Common myeloid progenitor, CD34-positive (primary cell): Measurements from ENCODE around the gene USP17L30. TPM values are rescaled to one million over a fixed set of nuclear protein-coding genes. Genes with fewer than 3 reads are reported as not detected.
"Not testable (repeated sequence)": the region's sequence is repeated elsewhere in the genome, so short reads cannot be mapped to it uniquely, and the experiment has no call there.

Source experiments
- CTCF ChIA-PET: fragments of 350-600 bp; sonication (Branson Sonifier 250); formaldehyde crosslinking; loops from one replicate; lab custom pipeline; 2021; ENCODE audit warnings: antibody characterized with exemption; lab: Charles Lee
- POLR2A ChIA-PET: fragments of 350-600 bp; sonication (Branson Sonifier 250); formaldehyde crosslinking; loops from one replicate; lab custom pipeline; 2021; ENCODE audit warnings: antibody characterized with exemption; lab: Charles Lee
- DNase-seq, 3 donors: peaks; one replicate each; pipeline versions ENCODE4 v3.0.0 to v3.0.0-alpha.2; 2013
- H3K27ac ChIP-seq, 2 experiments: 1 replicate in 1 of 2; 2 replicates in 1 of 2; pipeline ENCODE4 v1.7.0; 2013; ENCODE audit warnings: inconsistent platforms in 2 of 2, low read length in 2 of 2, mild to moderate bottlenecking in 2 of 2, low read depth in 1 of 2, moderate library complexity in 1 of 2; ENCODE audit not compliant: severe bottlenecking in 2 of 2, insufficient read depth in 1 of 2, poor library complexity in 1 of 2
- H3K27me3 ChIP-seq, 5 experiments: replicated peaks in 2 of 5; 1 replicate in 3 of 5; 2 replicates in 2 of 5; pipeline versions ENCODE4 v1.6.1 to v1.7.0; 2013; ENCODE audit warnings: low read length in 4 of 5, mild to moderate bottlenecking in 2 of 5, moderate library complexity in 2 of 5, inconsistent platforms in 1 of 5; ENCODE audit not compliant: insufficient read depth in 5 of 5, control insufficient read depth in 4 of 5
- H3K36me3 ChIP-seq, 4 experiments: 1 replicate in 2 of 4; 2 replicates in 2 of 4; pipeline versions ENCODE4 v1.6.1 to v1.7.0; 2013; ENCODE audit warnings: low read length in 3 of 4, control low read depth in 1 of 4, mild to moderate bottlenecking in 1 of 4; ENCODE audit not compliant: control insufficient read depth in 4 of 4, insufficient read depth in 4 of 4
- H3K4me1 ChIP-seq, 4 experiments: 1 replicate in 3 of 4; 2 replicates in 1 of 4; pipeline versions ENCODE4 v1.6.1 to v1.7.1; 2013; ENCODE audit warnings: low read length in 3 of 4, mild to moderate bottlenecking in 3 of 4, control low read depth in 1 of 4, inconsistent platforms in 1 of 4, moderate library complexity in 1 of 4; ENCODE audit not compliant: control insufficient read depth in 4 of 4, insufficient read depth in 4 of 4; ENCODE audit errors: control extremely low read depth in 1 of 4
- H3K4me3 ChIP-seq, 7 experiments: 1 replicate in 4 of 7; 2 replicates in 3 of 7; pipeline versions ENCODE4 v1.5.1 to v1.7.0; 2013; ENCODE audit warnings: mild to moderate bottlenecking in 7 of 7, low read length in 6 of 7, moderate library complexity in 6 of 7, inconsistent platforms in 2 of 7, low read depth in 2 of 7, control low read depth in 1 of 7; ENCODE audit not compliant: insufficient read depth in 4 of 7, control insufficient read depth in 1 of 7; ENCODE audit errors: extremely low read depth in 1 of 7
- H3K9me3 ChIP-seq, 5 experiments: 1 replicate in 4 of 5; 2 replicates in 1 of 5; pipeline versions ENCODE4 v1.6.1 to v1.7.1; 2013; ENCODE audit warnings: low read length in 4 of 5, mild to moderate bottlenecking in 2 of 5, inconsistent platforms in 1 of 5, low read depth in 1 of 5, moderate library complexity in 1 of 5; ENCODE audit not compliant: control insufficient read depth in 4 of 5, insufficient read depth in 2 of 5; ENCODE audit errors: control extremely low read depth in 1 of 5
- WGBS: methylation state at CpG from one replicate; pipeline ENCODE4 v1.1.5; 2013; ENCODE audit not compliant: insufficient coverage; 5-methylcytosine and 5-hydroxymethylcytosine counted together
- polyA plus RNA-seq: library from polyadenylated mRNA; unstranded; fragments of 120-200 nt; gene quantifications from one replicate; pipeline ENCODE4 v1.2.1, GENCODE V29; 2013

The USP17L30 gene, protein sequence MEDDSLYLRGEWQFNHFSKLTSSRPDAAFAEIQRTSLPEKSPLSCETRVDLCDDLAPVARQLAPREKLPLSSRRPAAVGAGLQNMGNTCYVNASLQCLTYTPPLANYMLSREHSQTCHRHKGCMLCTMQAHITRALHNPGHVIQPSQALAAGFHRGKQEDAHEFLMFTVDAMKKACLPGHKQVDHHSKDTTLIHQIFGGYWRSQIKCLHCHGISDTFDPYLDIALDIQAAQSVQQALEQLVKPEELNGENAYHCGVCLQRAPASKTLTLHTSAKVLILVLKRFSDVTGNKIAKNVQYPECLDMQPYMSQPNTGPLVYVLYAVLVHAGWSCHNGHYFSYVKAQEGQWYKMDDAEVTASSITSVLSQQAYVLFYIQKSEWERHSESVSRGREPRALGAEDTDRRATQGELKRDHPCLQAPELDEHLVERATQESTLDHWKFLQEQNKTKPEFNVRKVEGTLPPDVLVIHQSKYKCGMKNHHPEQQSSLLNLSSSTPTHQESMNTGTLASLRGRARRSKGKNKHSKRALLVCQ
- not detected for polyA plus RNA-seq

DNA sequence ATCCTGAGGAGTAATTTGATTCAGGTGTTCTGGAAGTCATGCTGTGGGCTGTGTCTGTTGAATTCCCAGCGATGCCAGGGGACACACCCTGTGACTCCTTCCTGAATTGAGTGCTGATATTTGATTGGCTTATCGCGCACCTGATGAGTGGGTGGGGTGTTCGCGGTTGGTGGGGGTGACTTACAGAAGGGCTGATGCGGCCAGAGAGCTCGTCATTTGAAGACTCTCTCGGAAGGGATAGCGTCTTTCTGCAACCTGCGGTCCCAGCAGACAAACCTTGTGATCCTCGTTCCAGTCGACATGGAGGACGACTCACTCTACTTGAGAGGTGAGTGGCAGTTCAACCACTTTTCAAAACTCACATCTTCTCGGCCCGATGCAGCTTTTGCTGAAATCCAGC lies at the start of gene USP17L30:
USP17L30 (plus strand) TSS at position 301 of the 400 bp plus-strand sequence; CDS start at position 301, 0 bp downstream.
- CTCF ChIA-PET, H3K27ac ChIP-seq, POLR2A ChIA-PET, H3K9me3 ChIP-seq, H3K4me1 ChIP-seq, DNase-seq, H3K36me3 ChIP-seq, H3K27me3 ChIP-seq, H3K4me3 ChIP-seq: not testable (repeated sequence)
- no CpG with 5 or more reads among the region's 15 CpGs for WGBS

DNA sequence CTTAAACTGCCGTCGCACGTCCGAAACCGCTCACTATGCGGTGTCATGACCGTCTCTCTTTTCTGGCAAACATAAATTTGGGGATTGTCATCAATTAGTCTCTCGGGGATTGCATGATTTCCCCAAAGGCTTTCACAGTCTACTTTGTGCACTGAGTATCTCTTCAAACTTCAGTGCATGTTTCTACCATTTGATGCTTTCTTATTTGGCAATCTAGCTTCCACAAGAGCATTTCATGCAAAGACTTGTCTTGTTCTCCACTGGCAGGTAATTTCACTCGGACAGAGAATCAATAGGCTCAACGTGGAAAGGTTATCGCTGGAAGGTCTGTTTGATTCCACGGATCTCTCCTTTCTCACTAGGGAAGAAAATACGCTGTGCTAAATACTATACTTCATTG lies 38.7 kb upstream of the USP17L30 start:
- POLR2A ChIA-PET, CTCF ChIA-PET: not testable (repeated sequence)

DNA sequence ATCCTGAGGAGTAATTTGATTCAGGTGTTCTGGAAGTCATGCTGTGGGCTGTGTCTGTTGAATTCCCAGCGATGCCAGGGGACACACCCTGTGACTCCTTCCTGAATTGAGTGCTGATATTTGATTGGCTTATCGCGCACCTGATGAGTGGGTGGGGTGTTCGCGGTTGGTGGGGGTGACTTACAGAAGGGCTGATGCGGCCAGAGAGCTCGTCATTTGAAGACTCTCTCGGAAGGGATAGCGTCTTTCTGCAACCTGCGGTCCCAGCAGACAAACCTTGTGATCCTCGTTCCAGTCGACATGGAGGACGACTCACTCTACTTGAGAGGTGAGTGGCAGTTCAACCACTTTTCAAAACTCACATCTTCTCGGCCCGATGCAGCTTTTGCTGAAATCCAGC lies 38.1 kb upstream of the USP17L30 start, which contains the start of gene USP17L24:
USP17L24 (plus strand) TSS at position 301 of the 400 bp plus-strand sequence; CDS start at position 301, 0 bp downstream.
- DNase-seq, H3K27ac ChIP-seq, H3K36me3 ChIP-seq, H3K27me3 ChIP-seq, CTCF ChIA-PET, H3K9me3 ChIP-seq, H3K4me3 ChIP-seq, POLR2A ChIA-PET, H3K4me1 ChIP-seq: not testable (repeated sequence)
- no CpG with 5 or more reads among the region's 15 CpGs for WGBS

More for the DNA sequence above, 38.7 kb upstream of the USP17L30 start:
- DNase-seq, H3K9me3 ChIP-seq, H3K27me3 ChIP-seq, H3K27ac ChIP-seq, H3K4me3 ChIP-seq, H3K36me3 ChIP-seq, H3K4me1 ChIP-seq: not testable (repeated sequence)
- WGBS: no CpG with 5 or more reads among the region's 13 CpGs

DNA sequence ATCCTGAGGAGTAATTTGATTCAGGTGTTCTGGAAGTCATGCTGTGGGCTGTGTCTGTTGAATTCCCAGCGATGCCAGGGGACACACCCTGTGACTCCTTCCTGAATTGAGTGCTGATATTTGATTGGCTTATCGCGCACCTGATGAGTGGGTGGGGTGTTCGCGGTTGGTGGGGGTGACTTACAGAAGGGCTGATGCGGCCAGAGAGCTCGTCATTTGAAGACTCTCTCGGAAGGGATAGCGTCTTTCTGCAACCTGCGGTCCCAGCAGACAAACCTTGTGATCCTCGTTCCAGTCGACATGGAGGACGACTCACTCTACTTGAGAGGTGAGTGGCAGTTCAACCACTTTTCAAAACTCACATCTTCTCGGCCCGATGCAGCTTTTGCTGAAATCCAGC lies 33.3 kb upstream of the USP17L30 start, which contains the start of gene USP17L25:
USP17L25 (plus strand) TSS at position 301 of the 400 bp plus-strand sequence; CDS start at position 301, 0 bp downstream.
- CTCF ChIA-PET, H3K9me3 ChIP-seq, H3K36me3 ChIP-seq, POLR2A ChIA-PET, H3K4me1 ChIP-seq, H3K27ac ChIP-seq, H3K27me3 ChIP-seq, H3K4me3 ChIP-seq, DNase-seq: not testable (repeated sequence)
- WGBS: no CpG with 5 or more reads among the region's 15 CpGs

DNA sequence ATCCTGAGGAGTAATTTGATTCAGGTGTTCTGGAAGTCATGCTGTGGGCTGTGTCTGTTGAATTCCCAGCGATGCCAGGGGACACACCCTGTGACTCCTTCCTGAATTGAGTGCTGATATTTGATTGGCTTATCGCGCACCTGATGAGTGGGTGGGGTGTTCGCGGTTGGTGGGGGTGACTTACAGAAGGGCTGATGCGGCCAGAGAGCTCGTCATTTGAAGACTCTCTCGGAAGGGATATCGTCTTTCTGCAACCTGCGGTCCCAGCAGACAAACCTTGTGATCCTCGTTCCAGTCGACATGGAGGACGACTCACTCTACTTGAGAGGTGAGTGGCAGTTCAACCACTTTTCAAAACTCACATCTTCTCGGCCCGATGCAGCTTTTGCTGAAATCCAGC lies 28.6 kb upstream of the USP17L30 start, which contains the start of gene USP17L26:
USP17L26 (plus strand) TSS at position 301 of the 400 bp plus-strand sequence; CDS start at position 301, 0 bp downstream.
- CTCF ChIA-PET, DNase-seq, POLR2A ChIA-PET, H3K27me3 ChIP-seq, H3K4me1 ChIP-seq, H3K9me3 ChIP-seq, H3K27ac ChIP-seq, H3K4me3 ChIP-seq, H3K36me3 ChIP-seq: not testable (repeated sequence)
- no CpG with 5 or more reads among the region's 15 CpGs for WGBS

DNA sequence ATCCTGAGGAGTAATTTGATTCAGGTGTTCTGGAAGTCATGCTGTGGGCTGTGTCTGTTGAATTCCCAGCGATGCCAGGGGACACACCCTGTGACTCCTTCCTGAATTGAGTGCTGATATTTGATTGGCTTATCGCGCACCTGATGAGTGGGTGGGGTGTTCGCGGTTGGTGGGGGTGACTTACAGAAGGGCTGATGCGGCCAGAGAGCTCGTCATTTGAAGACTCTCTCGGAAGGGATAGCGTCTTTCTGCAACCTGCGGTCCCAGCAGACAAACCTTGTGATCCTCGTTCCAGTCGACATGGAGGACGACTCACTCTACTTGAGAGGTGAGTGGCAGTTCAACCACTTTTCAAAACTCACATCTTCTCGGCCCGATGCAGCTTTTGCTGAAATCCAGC lies 23.8 kb upstream of the USP17L30 start, which contains the start of gene USP17L5:
USP17L5 (plus strand) TSS at position 301 of the 400 bp plus-strand sequence; CDS start at position 301, 0 bp downstream.
- DNase-seq, H3K4me3 ChIP-seq, CTCF ChIA-PET, H3K36me3 ChIP-seq, H3K27me3 ChIP-seq, H3K9me3 ChIP-seq, POLR2A ChIA-PET, H3K27ac ChIP-seq, H3K4me1 ChIP-seq: not testable (repeated sequence)
- no CpG with 5 or more reads among the region's 15 CpGs for WGBS

DNA sequence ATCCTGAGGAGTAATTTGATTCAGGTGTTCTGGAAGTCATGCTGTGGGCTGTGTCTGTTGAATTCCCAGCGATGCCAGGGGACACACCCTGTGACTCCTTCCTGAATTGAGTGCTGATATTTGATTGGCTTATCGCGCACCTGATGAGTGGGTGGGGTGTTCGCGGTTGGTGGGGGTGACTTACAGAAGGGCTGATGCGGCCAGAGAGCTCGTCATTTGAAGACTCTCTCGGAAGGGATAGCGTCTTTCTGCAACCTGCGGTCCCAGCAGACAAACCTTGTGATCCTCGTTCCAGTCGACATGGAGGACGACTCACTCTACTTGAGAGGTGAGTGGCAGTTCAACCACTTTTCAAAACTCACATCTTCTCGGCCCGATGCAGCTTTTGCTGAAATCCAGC lies 19.1 kb upstream of the USP17L30 start, which contains the start of gene USP17L27:
USP17L27 (plus strand) TSS at position 301 of the 400 bp plus-strand sequence; CDS start at position 301, 0 bp downstream.
- H3K27me3 ChIP-seq, H3K27ac ChIP-seq, H3K4me3 ChIP-seq, DNase-seq, CTCF ChIA-PET, H3K9me3 ChIP-seq, H3K36me3 ChIP-seq, H3K4me1 ChIP-seq, POLR2A ChIA-PET: not testable (repeated sequence)
- no CpG with 5 or more reads among the region's 15 CpGs for WGBS
